ENCODE results near the gene AQR.

AQR gene

GRCh38 chr15:34876640-34877039, 92.9 kb downstream of the AQR start:
- no peak for DNase-seq (ENCODE audit: low spot score)

- DNase-seq (ENCODE audit: low spot score), result no peak
Measured at GRCh38 chr15:34869110-34869509, 100.4 kb downstream of the AQR start.

DNA sequence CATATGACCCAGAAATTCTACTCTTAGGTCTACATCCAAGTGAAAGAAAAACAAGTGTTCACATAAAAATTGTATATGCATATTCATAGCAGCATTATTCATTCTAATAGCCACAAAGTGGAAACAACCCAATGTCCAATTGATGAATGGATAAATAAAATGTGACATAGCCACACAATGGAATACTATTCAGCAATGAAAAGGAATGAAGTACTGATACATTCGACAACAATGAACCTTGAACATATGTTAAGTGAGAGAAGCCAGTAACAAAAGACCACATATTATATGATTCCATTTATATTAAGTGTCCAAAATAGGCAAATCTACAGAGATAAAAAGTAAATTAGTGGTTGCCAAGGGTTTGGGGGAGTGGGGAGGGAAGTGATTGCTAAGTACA, 104.0 kb downstream of the AQR start:
- no peak for DNase-seq (ENCODE audit: low spot score)

DNA sequence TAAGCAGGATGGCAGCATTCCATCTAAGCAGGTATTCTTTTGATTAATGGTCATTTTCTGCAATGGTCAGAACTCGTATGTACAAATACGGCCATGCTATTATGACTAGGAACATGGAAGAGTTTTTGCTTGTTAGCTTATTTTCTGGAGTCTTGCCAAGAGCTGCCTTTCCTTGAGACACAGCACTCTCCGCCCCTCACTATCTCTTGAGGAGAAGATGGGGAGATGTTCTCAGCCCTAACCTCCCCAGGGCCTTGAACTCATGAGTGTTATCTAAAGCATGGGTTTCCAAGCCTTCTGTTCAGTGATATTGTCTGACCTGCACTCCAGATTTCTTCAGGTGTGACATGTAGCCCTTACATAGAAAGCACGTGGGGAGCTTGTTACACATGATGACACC, 108.3 kb downstream of the AQR start:
- DNase-seq (ENCODE audit: low spot score), result no peak

- no peak for DNase-seq (ENCODE audit: low spot score)
Measured at GRCh38 chr15:34855893-34856292, 113.6 kb downstream of the AQR start.

GRCh38 chr15:34855413-34855812, 114.1 kb downstream of the AQR start:
- no peak for DNase-seq (ENCODE audit: low spot score)

- no peak for DNase-seq (ENCODE audit: low spot score)
Measured at GRCh38 chr15:34854232-34854631, 115.3 kb downstream of the AQR start.

- DNase-seq (ENCODE audit: low spot score), result no peak
Measured at GRCh38 chr15:34853001-34853758, 116.4 kb downstream of the AQR start.

DNA sequence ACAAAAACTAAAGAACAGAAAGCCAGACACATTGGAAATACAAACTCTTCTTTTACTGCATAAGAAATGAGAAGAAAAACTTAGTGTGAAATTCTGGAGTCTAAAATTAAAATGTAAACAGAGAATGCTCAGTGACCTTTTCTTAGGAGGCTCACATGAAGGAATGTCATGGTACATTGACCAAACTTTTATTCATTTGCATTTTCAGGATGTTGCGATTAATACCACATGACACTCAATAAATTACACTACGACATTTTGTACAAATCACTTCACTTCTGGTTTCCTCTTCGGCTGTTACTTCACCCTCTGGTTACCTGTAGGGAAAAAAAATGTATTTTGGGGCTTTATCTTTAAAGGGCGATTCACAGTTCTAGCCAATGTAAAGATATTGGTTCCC, 117.8 kb downstream of the AQR start:
- DNase-seq (ENCODE audit: low spot score), result peak; percentile 5

GRCh38 chr15:34851007-34851406, 118.5 kb downstream of the AQR start:
- DNase-seq (ENCODE audit: low spot score), result no peak

DNA sequence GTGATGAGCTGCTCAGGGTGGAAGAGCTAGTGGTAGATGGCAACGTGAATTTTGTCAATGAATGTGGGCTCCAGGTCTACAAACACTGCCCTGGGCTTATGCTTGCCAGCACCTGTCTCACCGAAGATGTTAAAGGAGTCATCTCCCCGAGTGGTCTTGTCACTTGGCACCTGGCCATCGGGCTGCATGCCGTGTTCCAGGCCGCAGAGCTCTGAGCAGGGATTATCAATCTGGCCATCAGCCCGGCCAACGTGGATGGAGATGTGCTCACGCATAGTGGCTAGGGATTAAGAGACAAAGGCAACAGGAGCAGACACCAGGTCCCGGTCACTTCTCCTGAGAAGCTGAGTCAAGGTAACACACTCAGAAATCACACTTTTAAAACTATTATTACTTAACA, 119.4 kb downstream of the AQR start:
- DNase-seq (ENCODE audit: low spot score), result no peak

- DNase-seq (ENCODE audit: low spot score), result no peak
Measured at GRCh38 chr15:34849364-34849959, 120.1 kb downstream of the AQR start.

GRCh38 chr15:34847598-34847997, 121.9 kb downstream of the AQR start:
- no peak for DNase-seq (ENCODE audit: low spot score)

DNA sequence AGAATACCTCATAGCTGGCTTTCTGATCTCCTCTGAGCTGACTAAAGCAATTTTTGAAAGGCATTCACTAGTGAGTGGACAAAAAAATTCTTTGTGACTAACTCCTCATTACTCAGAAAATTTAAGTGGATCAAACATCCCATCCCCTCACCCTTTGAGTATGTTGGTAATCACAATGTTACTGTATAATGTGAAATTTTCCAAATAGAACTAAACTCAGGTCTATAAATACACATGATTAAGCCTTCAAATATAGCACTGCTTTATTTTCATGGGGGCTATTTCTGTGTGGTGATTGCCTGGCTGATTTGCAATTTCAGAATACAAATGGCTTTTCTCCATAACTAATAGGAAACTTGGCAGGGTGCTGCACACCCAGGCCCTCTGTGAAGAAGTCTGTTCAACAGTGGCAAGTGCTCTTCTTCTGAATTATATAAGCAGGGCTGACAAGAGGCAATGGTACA, 128.2 kb downstream of the AQR start:
- no peak for DNase-seq (ENCODE audit: low spot score)

DNA sequence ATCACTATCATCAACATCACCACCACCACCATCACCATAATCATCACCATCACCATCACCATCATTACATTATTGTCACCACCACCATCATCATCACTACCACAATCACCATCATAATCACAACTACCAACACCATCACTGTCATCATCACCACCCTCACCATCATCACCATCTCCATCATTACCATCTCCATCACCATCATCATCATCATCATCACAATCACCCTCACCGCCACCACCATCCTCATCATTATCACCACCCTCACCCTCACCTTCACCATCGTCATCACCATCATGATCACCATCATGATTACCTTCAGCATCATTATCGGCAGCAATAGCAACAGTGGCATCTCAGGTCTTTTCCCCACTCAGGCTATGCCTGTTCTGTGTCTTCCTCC, 131.3 kb downstream of the AQR start:
- no peak for DNase-seq (ENCODE audit: low spot score)

DNA sequence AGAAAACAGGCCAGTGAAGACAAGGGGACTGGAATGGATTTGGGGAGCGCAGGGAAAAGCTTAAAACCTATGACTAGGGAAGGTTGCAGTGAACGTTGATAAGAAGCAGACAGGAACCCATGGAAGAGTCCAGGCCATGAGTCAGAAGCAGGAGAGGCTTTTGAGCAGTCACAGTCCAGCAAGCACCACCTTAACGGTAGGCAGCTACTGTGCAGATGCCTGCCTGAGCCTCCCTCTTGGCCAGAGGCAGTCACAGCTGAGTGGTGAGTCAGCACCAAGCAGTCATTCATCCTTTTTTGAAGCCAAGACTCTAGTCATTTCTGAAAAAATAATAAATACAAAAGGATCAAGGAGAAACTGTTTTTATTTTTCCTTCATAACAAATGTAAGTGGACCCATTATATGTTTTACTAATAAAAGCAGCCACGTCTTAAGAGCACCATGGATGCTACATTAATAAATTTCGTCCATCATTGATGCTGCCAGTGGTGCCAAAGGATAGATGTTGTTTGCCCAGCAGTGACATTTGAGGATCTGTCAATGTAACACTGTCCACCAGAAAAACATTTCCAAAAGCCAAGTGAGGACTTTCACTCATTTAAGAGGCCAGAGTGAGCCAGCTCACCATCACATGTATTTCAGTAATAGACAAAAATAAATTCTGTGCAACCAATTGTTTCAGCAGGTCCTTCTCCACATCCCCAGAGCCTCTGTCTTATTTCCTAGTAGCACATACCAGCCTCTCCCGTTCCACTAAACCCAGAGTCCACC, 132.1 kb downstream of the AQR start:
- DNase-seq (ENCODE audit: low spot score), result no peak

DNA sequence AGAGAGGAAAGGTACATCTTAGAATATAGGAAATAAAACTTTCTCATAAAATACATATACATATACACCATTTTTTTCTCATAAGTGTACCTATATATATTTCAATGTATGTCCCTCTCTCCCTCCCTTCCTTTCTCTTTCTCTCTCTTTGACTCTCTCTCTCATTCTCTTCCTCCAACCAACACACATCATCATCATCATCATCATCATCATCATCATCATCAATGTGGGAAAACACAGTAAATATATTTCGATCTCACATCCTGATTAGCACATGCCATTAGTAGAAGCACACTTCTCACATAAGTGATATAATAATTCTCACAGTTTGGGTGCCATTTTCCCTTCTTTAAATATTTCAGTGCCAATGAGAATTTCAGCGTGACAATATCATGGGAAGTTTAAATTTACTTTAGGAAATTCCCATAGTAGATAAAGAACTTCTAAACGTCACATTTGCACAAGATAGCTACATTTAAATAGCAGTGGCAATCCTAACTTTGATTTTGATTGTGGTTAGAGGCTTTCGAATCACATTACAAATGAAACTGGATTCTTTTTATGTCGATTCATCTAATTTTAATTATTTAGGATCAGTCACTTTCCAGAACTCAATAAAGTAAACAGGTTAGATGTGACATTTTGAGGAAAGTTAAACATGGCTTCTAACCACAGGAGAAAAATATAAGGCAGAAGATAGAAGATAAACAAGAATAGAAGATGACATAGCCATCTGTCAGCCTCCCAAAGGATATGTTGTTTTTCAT, 141.2 kb downstream of the AQR start:
- no peak for DNase-seq (ENCODE audit: low spot score)

DNA sequence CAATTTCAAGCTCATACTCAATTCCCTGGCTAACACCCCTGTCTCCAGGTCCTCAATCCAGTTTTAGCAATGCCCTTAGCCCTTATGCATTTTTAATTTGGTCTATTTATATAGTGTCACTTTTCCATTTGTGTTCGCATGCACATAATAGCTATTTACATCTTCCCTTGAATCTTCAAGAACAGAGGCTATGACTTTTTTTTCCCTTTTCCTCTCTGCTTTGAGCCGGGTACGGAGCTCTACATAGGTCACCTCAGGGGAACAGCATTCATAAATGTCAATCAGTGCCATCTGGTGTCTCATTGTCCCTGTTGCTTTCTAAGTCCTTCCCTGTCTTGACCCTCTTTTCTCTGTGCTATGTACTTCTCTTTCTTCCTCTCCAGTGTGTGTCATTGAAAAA, 147.7 kb downstream of the AQR start:
- DNase-seq (ENCODE audit: low spot score), result no peak

DNA sequence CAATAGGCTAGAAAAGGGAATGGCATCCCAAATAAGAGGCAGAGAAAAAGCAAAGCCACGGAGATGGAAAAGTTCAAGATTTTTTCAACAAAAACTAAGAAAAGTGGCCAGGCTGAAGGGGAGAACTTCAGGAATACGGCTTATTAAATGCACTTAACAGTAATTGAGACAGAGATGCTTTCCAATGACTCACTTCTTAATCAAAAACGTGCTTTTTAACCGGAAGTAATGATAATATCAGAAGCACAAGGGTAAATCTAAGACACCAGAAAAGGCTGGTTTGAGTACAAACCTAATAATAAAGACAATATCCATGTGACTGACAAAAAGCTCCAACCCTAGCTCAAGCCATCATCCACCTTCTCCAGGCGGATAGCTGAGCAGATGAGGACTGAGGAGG, 149.4 kb downstream of the AQR start:
- DNase-seq (ENCODE audit: low spot score), result no peak

DNA sequence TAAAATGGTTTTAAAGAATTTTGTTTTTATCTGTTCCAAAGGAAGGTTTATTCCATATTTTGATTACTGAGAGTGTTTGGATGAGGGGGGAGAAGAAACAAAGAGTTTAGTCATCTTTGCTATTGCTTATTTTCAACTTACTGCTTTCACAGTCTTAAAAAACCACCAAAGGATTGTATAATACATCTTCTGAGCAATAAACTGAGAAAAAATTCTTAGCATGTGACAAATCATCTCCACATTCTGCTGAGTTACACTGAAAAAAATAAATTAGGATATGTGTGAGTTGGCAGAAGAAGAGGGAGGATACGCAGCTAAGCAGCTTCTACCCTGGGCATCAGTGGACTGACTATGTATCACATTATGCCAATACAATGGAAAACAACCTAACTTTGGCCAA, 151.0 kb downstream of the AQR start:
- no peak for DNase-seq (ENCODE audit: low spot score)

GRCh38 chr15:34815836-34816235, 153.7 kb downstream of the AQR start:
- no peak for DNase-seq (ENCODE audit: low spot score)

GRCh38 chr15:34813446-34814190, 155.9 kb downstream of the AQR start:
- DNase-seq (ENCODE audit: low spot score), result no peak

Data from germinal center (tissue), 1 donor.